Measurements from ENCODE around the gene ATF7.

The ATF7 gene

DNA sequence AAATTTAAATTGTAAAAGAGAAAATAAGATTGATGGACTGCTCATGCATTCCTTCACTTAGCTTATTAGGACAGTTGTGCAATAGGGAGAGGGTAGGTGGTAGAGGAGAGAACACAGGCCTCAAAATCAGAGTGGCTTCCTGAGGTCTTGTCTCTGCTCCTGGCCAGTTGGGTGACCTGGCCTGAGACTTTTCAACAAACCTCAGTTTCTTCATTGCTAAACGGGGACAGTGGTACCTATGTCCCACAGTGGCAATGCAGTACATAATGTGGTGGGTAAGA lies 129.5 kb downstream of the ATF7 start:
- ChIA-PET POLR2A (interaction anchor here (1.1 kb wide), 1 partner anchor 10 kb away, joined by 4 read pairs; no protein-coding TSS in a partner anchor), CTCF (interaction anchor here (1.1 to 6.8 kb wide), 4 partner anchors 12 to 172 kb away, joined by 3 to 33 read pairs (median 4); partner anchors contain the start of gene NPFF)
- TF ChIP-seq, protein P1, sequence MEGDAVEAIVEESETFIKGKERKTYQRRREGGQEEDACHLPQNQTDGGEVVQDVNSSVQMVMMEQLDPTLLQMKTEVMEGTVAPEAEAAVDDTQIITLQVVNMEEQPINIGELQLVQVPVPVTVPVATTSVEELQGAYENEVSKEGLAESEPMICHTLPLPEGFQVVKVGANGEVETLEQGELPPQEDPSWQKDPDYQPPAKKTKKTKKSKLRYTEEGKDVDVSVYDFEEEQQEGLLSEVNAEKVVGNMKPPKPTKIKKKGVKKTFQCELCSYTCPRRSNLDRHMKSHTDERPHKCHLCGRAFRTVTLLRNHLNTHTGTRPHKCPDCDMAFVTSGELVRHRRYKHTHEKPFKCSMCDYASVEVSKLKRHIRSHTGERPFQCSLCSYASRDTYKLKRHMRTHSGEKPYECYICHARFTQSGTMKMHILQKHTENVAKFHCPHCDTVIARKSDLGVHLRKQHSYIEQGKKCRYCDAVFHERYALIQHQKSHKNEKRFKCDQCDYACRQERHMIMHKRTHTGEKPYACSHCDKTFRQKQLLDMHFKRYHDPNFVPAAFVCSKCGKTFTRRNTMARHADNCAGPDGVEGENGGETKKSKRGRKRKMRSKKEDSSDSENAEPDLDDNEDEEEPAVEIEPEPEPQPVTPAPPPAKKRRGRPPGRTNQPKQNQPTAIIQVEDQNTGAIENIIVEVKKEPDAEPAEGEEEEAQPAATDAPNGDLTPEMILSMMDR (IDR thresholded peaks at IDR 0.05; ENCODE audit: insufficient read depth, low read length, missing control alignments) = no peak
- H3K4me3 ChIP-seq (ENCODE audit: low read depth, low read length) = peak overlapping the region; percentile 25; the same call in 1 of the 2 replicates
- DNase-seq (ENCODE audit: low read depth, low spot score) = no peak

DNA sequence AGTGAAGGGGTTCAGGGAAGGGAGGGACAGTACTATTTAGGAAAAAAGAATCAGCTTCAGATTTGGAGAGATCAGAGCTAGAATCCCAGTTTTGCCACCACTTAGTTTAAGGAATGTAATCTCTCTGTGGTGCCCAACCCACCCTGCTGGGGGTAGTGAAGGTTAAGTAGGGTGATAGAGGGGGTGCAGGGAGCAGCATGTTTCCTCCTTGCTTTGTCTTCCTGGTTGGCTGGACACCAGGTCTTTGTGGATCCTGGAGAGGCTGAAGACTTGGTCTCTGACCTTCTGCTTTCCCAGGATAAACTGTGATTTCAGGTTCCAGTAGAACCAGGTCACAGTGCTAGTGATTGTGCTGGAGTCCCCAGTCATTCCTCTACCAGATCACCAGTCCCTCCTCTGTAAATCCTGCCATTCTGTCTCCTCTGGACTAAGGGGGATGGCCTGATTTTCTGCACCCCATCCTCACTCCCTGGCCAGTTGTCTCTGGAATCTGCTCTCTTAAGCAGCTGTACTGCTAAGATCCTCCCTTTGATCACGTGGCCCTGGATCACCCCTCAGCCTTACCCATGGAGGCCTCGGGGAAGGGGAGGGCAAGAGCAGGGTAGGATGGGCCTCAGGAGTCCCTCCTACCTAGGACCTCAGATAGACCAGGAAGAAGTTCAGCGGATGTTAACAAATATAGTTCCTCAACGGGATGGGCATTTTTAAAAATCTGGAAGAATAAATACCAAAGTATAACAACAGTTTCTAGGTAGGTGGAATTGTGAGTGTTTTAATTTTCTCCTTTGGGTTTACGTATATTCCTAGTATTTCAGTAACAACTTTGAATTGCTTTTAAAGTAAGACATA lies 130.1 kb downstream of the ATF7 start:
- TF ChIP-seq, protein P1 (IDR thresholded peaks at IDR 0.05; ENCODE audit: insufficient read depth, low read length, missing control alignments) = no peak
- ChIA-PET POLR2A (interaction anchor here (1.1 kb wide), 1 partner anchor 10 kb away, joined by 4 read pairs; no protein-coding TSS in a partner anchor), CTCF (interaction anchor here (1.0 to 6.8 kb wide), 5 partner anchors 12 to 172 kb away, joined by 3 to 33 read pairs (median 3); partner anchors contain the start of gene NPFF)
- H3K4me3 ChIP-seq (ENCODE audit: low read depth, low read length) = no peak overlapping the region
- DNase-seq (ENCODE audit: low read depth, low spot score) = no peak

DNA sequence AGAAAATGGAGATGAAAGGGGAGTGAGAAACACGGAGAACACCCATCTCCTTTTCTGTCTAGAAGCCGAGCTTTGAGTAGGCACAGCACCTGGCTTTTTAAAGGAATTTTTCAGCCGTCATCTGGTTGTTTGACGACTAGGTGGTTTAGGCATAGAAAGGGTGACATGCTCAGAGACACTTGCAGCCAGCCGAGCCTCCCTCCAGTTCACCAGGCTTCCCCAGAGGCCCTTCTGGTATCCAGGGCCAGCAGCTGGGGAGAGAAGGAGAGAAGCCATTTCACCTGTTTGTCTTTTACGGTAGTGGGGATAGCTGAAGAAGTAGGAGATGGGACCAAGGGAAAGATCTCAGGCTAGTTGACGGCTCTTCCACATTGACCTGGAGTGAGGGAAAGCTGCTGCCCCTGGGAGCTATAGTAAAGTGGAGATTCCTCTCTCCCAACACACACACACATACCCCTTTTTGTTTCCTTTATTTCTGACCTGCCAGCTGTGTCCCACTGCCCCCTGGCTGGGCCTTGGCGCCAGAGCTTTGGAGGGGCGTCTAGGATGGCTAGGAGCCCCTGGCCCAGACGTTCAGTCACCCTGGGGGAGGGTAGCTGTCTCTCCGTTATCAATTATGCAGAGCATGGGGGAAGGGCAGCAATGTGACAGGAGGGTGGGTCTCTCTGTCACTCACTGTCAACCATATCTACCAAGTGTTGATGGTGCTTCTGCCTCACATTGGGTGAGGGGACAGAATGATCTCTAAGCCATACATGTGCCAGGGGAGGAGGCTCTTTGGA lies 132.4 kb downstream of the ATF7 start:
- TF ChIP-seq, protein P1 (IDR thresholded peaks at IDR 0.05; ENCODE audit: insufficient read depth, low read length, missing control alignments) = no peak
- POLR2A ChIA-PET = interaction anchor here (1.0 to 1.3 kb wide), 2 partner anchors 11 to 12 kb away, joined by 3 to 4 read pairs; no protein-coding TSS in a partner anchor
- CTCF ChIA-PET = interaction anchor here (0.8 to 6.8 kb wide), 6 partner anchors 11 to 142 kb away, joined by 3 to 33 read pairs (median 6); partner anchors contain the start of gene NPFF
- no peak for DNase-seq (ENCODE audit: low read depth, low spot score)
- peak overlapping the region; percentile 61 for H3K4me3 ChIP-seq (ENCODE audit: low read depth, low read length)

DNA sequence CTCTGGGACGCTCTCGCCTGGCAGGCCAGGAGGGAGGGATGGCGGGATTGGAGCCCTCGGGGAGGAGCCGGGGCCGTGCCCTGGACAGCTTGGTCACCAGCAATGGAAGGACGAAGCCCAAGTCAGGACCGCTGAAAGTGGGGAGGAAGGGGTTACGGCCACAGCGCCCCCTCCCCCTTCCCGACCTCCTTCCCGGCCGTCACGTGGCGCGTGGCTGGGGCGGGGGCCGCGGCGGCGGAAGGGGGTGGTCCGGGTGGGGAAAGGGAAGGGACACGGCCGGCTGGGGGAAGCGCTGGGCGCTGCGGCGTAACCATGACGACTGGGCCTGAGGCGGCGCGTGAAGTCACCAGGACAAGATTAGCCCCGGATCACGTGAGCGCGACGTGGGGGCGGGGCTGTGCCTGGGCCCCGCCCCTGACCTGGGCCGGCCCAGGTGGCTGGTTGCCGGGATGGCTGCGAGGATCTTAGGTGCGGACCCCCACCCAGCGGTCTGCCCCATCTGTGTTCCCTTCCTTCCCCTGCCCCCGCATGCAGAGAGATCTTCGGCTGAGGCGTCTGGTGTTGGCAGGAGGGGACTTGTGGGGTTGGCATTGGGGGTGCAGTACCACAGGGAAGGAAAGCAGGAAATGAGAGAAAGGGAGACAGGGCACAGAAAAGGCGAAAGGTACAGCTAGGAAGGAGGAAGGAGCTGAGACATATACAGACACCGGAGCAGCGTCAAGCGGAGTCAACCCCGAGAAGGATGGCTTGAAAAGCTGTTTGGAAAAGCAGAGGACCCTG lies 133.2 kb downstream of the ATF7 start:
- POLR2A ChIA-PET = interaction anchor here (0.5 to 2.2 kb wide), 6 partner anchors 8 to 44 kb away, joined by 3 to 17 read pairs (median 4); partner anchors contain the start of gene TARBP2
- CTCF ChIA-PET = interaction anchor here (1.0 to 6.8 kb wide), 6 partner anchors 11 to 280 kb away, joined by 3 to 33 read pairs (median 6); partner anchors contain the start of gene NPFF
- no peak for DNase-seq (ENCODE audit: low read depth, low spot score)
- H3K4me3 ChIP-seq (ENCODE audit: low read depth, low read length) = peak overlapping the region; percentile 61
- TF ChIP-seq, protein P1 (IDR thresholded peaks at IDR 0.05; ENCODE audit: insufficient read depth, low read length, missing control alignments) = no peak

DNA sequence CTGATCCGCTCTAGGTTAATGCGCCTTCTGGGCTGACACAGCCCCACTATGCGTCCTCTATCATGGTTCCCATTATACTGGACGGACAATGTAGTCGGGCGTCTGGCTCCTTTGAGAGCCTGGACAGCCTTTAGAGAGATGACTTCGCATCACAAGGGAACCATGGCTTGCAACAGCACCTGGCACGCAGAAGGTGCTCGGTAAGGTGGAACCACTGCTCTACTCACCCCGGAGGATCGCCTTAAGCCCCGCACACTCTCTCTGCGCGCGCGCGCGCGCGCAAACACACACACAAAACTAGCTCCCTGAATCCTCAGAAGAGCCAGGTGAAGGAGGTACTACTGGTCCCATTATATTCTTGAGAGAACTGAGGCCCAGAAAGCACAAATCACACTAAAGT lies 134.0 kb downstream of the ATF7 start:
- H3K4me3 ChIP-seq (ENCODE audit: low read depth, low read length) = peak overlapping the region; percentile 61
- TF ChIP-seq, protein P1 (IDR thresholded peaks at IDR 0.05; ENCODE audit: insufficient read depth, low read length, missing control alignments) = no peak
- no peak for DNase-seq (ENCODE audit: low read depth, low spot score)
- ChIA-PET CTCF (interaction anchor here (0.7 to 6.8 kb wide), 6 partner anchors 10 to 279 kb away, joined by 3 to 33 read pairs (median 5); partner anchors contain the start of gene NPFF), POLR2A (interaction anchor here (0.5 to 2.2 kb wide), 4 partner anchors 9 to 44 kb away, joined by 3 to 17 read pairs (median 8); partner anchors contain the start of gene TARBP2)

All from AG04449 (cell line).